ENCODE data around the gene C2orf81.

C2orf81 gene

DNA sequence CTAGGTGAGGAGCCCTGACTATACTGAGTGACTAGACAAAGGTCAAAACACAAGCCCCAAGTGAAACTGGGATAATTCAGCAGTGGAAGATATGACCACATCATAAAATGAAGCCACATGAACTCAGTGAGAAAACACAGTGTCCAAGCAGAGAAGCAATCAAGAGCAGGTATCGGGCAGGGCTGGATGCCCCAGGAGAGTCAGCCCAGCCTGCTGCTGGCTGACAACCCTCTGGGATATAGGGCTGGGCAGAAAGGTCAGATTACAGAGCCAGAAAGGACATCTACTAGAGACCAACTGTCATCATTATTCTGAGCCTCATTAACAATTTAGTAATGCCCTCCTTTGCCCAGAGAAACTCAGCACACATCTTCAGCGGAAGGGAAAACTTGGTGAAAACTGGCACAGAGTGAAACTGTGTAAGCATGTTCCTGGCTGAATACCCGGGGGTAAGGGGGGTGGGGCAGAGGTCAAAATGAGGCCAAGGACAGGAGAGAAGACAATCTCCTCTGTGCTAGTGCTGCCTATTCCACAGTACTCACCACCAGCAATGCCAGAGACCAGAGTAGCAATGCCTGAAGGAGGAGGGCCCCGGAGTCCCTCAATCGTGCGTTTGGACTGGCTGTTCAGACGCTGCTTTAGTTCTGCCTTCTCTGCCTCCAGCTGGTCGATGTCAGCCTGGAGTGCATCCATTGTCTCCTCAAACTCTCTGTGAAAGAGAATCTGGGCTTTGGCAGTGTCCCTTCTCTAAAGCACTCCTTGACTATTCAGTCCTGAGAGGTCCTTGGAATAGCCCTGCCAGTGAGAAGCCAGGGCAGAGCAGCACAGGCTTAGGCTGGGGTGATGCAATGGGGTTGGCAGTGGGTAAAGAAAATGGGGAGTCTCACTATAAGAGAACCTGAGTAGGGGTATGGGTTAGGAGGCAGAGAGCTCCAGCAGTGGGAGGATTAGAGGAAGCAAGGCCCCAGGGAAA lies 56.6 kb downstream of the C2orf81 start:
- peak in 10 of 56 donors; percentile 7 to 46 (median 26) for DNase-seq
